Parathyroid adenoma (tissue), 2 donors: ENCODE measurements around the gene ADGRL2.

Experiments used
- H2AFZ ChIP-seq: fragments of 300-600 bp; sonication (generic); one replicate; pipeline ENCODE4 v1.7.0; 2017; ENCODE audit warnings: antibody characterized with exemption, mild to moderate bottlenecking
- H3K27ac ChIP-seq: fragments of 300-600 bp; sonication (generic); one replicate; pipeline ENCODE4 v1.7.0; 2017
- H3K27me3 ChIP-seq: fragments of 300-600 bp; sonication (generic); one replicate; pipeline ENCODE4 v1.7.0; 2017; ENCODE audit warnings: low read length; ENCODE audit not compliant: control insufficient read depth, insufficient read depth
- H3K36me3 ChIP-seq: fragments of 300-600 bp; sonication (generic); one replicate; pipeline ENCODE4 v1.7.0; 2017; ENCODE audit warnings: low read length; ENCODE audit not compliant: control insufficient read depth, insufficient read depth
- H3K4me1 ChIP-seq: fragments of 300-600 bp; sonication (generic); one replicate; pipeline ENCODE4 v1.7.0; 2017; ENCODE audit warnings: control low read depth
- H3K4me2 ChIP-seq: fragments of 300-600 bp; sonication (generic); one replicate; pipeline ENCODE4 v1.7.0; 2017; ENCODE audit warnings: low read length
- H3K4me3 ChIP-seq: fragments of 300-600 bp; sonication (generic); one replicate; pipeline ENCODE4 v1.7.0; 2017; ENCODE audit warnings: low read depth, low read length
- H3K79me2 ChIP-seq: fragments of 300-600 bp; sonication (generic); one replicate; pipeline ENCODE4 v1.7.0; 2017; ENCODE audit warnings: control low read depth
- H3K9ac ChIP-seq: fragments of 300-600 bp; sonication (generic); one replicate; pipeline ENCODE4 v1.7.0; 2017; ENCODE audit warnings: mild to moderate bottlenecking
- H3K9me3 ChIP-seq: fragments of 300-600 bp; sonication (generic); one replicate; pipeline ENCODE4 v1.7.0; 2017; ENCODE audit warnings: low read length; ENCODE audit not compliant: control insufficient read depth
- TF ChIP-seq, protein P1 (sequence below): fragments of 300-600 bp; sonication (generic); IDR thresholded peaks from one replicate; pipeline ENCODE4 v1.7.0; 2017; ENCODE audit warnings: antibody characterized with exemption, mild to moderate bottlenecking
- donor health status: primary hyperparathyroidism.

Gene ADGRL2

DNA sequence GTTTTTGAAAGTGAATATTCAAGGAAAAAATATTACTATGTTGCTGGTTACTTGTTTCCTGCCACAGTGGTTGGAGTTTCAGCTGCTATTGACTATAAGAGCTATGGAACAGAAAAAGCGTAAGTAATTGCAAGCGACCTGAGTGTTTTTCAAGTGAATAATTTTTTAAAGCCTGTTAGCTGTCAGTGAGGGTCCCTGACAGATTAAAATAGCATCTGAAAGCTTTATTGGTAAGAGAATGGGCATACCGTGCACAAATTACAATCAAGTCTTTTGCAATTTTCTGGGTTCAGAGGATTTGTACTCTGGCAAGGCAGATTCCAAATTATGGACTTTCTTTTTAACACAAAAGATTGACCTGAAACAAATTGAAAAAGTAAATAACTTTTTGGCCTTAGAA is 169.7 kb downstream of the ADGRL2 start:
- H3K4me3 ChIP-seq = no peak overlapping the region
- no peak overlapping the region for H3K27ac ChIP-seq
- H3K4me1 ChIP-seq = no peaks in the 10 kb centered on the region
- H3K4me2 ChIP-seq = no peak overlapping the region
- TF ChIP-seq, protein P1, sequence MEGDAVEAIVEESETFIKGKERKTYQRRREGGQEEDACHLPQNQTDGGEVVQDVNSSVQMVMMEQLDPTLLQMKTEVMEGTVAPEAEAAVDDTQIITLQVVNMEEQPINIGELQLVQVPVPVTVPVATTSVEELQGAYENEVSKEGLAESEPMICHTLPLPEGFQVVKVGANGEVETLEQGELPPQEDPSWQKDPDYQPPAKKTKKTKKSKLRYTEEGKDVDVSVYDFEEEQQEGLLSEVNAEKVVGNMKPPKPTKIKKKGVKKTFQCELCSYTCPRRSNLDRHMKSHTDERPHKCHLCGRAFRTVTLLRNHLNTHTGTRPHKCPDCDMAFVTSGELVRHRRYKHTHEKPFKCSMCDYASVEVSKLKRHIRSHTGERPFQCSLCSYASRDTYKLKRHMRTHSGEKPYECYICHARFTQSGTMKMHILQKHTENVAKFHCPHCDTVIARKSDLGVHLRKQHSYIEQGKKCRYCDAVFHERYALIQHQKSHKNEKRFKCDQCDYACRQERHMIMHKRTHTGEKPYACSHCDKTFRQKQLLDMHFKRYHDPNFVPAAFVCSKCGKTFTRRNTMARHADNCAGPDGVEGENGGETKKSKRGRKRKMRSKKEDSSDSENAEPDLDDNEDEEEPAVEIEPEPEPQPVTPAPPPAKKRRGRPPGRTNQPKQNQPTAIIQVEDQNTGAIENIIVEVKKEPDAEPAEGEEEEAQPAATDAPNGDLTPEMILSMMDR = no peak
- no peaks in the 10 kb centered on the region for H3K79me2 ChIP-seq
- no peaks in the 10 kb centered on the region for H3K27me3 ChIP-seq
- H3K36me3 ChIP-seq = no peaks in the 10 kb centered on the region
- H3K9ac ChIP-seq = no peak overlapping the region
- H3K9me3 ChIP-seq = no peaks in the 10 kb centered on the region
- H2AFZ ChIP-seq = no peak overlapping the region

- TF ChIP-seq, protein P1 = no peak
Measured at GRCh38 chr1:81974222-81974841, 173.6 kb downstream of the ADGRL2 start.

GRCh38 chr1:81974883-81975555 is 174.3 kb downstream of the ADGRL2 start:
- Histone ChIP-seq H3K9ac (no peak overlapping the region), H3K27me3 (no peaks in the 10 kb centered on the region), H3K4me3 (no peak overlapping the region), H3K9me3 (no peaks in the 10 kb centered on the region), H3K4me1 (no peaks in the 10 kb centered on the region), H3K4me2 (peak overlapping the region; percentile 8), H3K79me2 (no peaks in the 10 kb centered on the region), H3K36me3 (no peaks in the 10 kb centered on the region), H2AFZ (no peak overlapping the region), H3K27ac (no peak overlapping the region)
- TF ChIP-seq, protein P1 = no peak

More at GRCh38 chr1:81974222-81974841, 173.6 kb downstream of the ADGRL2 start:
- Histone ChIP-seq H3K9me3 (no peaks in the 10 kb centered on the region), H2AFZ (no peak overlapping the region), H3K4me1 (no peaks in the 10 kb centered on the region), H3K79me2 (no peaks in the 10 kb centered on the region), H3K27me3 (no peaks in the 10 kb centered on the region), H3K4me2 (no peak overlapping the region), H3K27ac (no peak overlapping the region), H3K4me3 (no peak overlapping the region), H3K9ac (no peak overlapping the region), H3K36me3 (no peaks in the 10 kb centered on the region)

DNA sequence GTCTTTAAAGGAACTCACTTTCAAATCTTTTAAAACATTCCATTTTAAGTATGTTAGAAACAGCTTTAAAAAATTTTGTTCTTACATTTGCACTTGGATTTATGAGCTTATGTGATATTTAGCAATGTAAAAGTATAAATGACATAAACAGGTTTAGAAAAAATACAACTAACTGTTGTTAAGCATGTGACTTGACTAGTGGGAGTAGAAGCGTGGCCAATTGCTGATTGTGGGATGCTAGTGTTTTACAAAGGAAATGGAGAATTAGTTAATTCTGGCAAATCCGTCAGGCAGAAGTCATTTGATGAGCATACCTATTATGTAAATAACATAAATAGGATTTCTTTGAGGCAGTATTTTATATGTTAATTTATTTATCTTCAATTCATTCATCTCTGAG is 175.8 kb downstream of the ADGRL2 start:
- TF ChIP-seq, protein P1 = no peak
- no peak overlapping the region for H3K27ac ChIP-seq

GRCh38 chr1:81978945-81979344 is 178.2 kb downstream of the ADGRL2 start:
- Histone ChIP-seq H3K4me2 (no peak overlapping the region), H3K4me3 (no peak overlapping the region), H3K27ac (no peak overlapping the region), H3K79me2 (no peaks in the 10 kb centered on the region), H3K9me3 (no peaks in the 10 kb centered on the region), H3K27me3 (no peaks in the 10 kb centered on the region), H3K36me3 (no peaks in the 10 kb centered on the region), H3K4me1 (no peaks in the 10 kb centered on the region), H3K9ac (no peak overlapping the region), H2AFZ (no peak overlapping the region)
- TF ChIP-seq, protein P1 = no peak

More for the DNA sequence above, 175.8 kb downstream of the ADGRL2 start:
- Histone ChIP-seq H3K9me3 (no peaks in the 10 kb centered on the region), H3K4me3 (no peak overlapping the region), H2AFZ (no peak overlapping the region), H3K27me3 (no peaks in the 10 kb centered on the region), H3K4me2 (no peak overlapping the region), H3K36me3 (no peaks in the 10 kb centered on the region), H3K79me2 (no peaks in the 10 kb centered on the region), H3K4me1 (no peaks in the 10 kb centered on the region), H3K9ac (no peak overlapping the region)
